HG03442 (cell line): ENCODE measurements around the gene ITIH4.

ENCODE experiments used
- ATAC-seq: cut with Tn5 transposase; IDR thresholded peaks from one replicate; pipeline ENCODE4 v1.9.1; 2021; ENCODE audit warnings: mild to moderate bottlenecking, moderate library complexity; ENCODE audit not compliant: unreplicated experiment

Gene ITIH4

GRCh38 chr3:52834871-52835501, 4.5 kb upstream of the ITIH4 start, which contains the start of gene MUSTN1:
Gene MUSTN1 (minus strand): TSS chr3:52835019. CDS start chr3:52834948, 71 bp downstream.
- ATAC-seq: no peak

- ATAC-seq: no peak
These were observed 2.7 kb upstream of the ITIH4 start for GRCh38 chr3:52833202-52833601.

GRCh38 chr3:52831500-52832301, 1.2 kb upstream of the ITIH4 start:
- no peak for ATAC-seq

GRCh38 chr3:52829906-52830463, 487 bp downstream of the ITIH4 start:
- ATAC-seq: no peak

GRCh38 chr3:52829482-52829881, 990 bp downstream of the ITIH4 start:
- no peak for ATAC-seq

GRCh38 chr3:52827866-52828376, 2.6 kb downstream of the ITIH4 start:
- ATAC-seq: no peak

- ATAC-seq: no peak
These were observed 3.0 kb downstream of the ITIH4 start for GRCh38 chr3:52827441-52827840.

- no peak for ATAC-seq
These were observed 6.4 kb downstream of the ITIH4 start for GRCh38 chr3:52824037-52824436.

- ATAC-seq: no peak
These were observed 8.1 kb downstream of the ITIH4 start for GRCh38 chr3:52822363-52822762.

GRCh38 chr3:52820736-52821135, 9.7 kb downstream of the ITIH4 start:
- no peak for ATAC-seq

GRCh38 chr3:52819936-52820335, 10.5 kb downstream of the ITIH4 start:
- no peak for ATAC-seq

- ATAC-seq: no peak
These were observed 12.6 kb downstream of the ITIH4 start for GRCh38 chr3:52817860-52818259.

- no peak for ATAC-seq
These were observed 13.3 kb downstream of the ITIH4 start for GRCh38 chr3:52817221-52817620.

- no peak for ATAC-seq
These were observed 13.8 kb downstream of the ITIH4 start for GRCh38 chr3:52816654-52817053.

GRCh38 chr3:52816199-52816598, 14.3 kb downstream of the ITIH4 start:
- ATAC-seq: no peak

GRCh38 chr3:52813810-52814209, 16.7 kb downstream of the ITIH4 start:
- no peak for ATAC-seq

GRCh38 chr3:52811452-52812011, 18.9 kb downstream of the ITIH4 start:
- no peak for ATAC-seq

- no peak for ATAC-seq
These were observed 19.5 kb downstream of the ITIH4 start for GRCh38 chr3:52810923-52811322.

GRCh38 chr3:52809662-52810377, 20.7 kb downstream of the ITIH4 start:
- ATAC-seq: no peak

- no peak for ATAC-seq
These were observed 21.3 kb downstream of the ITIH4 start for GRCh38 chr3:52809149-52809548.
